K562 (cell line): Measurements from ENCODE around the gene ADRA2B.

Experiments
- CAMTA2 ChIP-seq: fragments of 250-450 bp; sonication (Bioruptor Pico); conservative IDR thresholded peaks from 2 replicates; pipeline ENCODE4 v1.5.1; 2022
- CTCF ChIP-seq, 3 experiments: IDR thresholded peaks in 2 of 3; conservative IDR thresholded peaks in 1 of 3; 2 replicates each; pipeline ENCODE4 v1.5.1; 2011 to 2012; ENCODE audit warnings: low read length in 3 of 3, mild to moderate bottlenecking in 3 of 3, control low read depth in 2 of 3, improper control_type of control experiment in 1 of 3, inconsistent platforms in 1 of 3, low read depth in 1 of 3, mixed read lengths in 1 of 3, moderate library complexity in 1 of 3; ENCODE audit not compliant: insufficient read depth in 2 of 3
- FOXP1 ChIP-seq: sonication (generic); formaldehyde crosslinking; IDR thresholded peaks from 2 replicates; pipeline ENCODE4 v1.8.0; 2022; ENCODE audit warnings: mild to moderate bottlenecking, missing genetic modification reagents
- KLF13 ChIP-seq: fragments of 450-650 bp; IDR thresholded peaks from 2 replicates; pipeline ENCODE4 v1.6.1; 2016; ENCODE audit warnings: missing genetic modification characterization, low read depth, mild to moderate bottlenecking, missing compliant biosample characterization, moderate library complexity, borderline replicate concordance
- L3MBTL2 ChIP-seq: fragments of 450-650 bp; IDR thresholded peaks from 2 replicates; pipeline ENCODE4 v1.6.1; 2016; ENCODE audit warnings: mild to moderate bottlenecking, moderate library complexity
- POLR2A ChIP-seq: fragments of 450-650 bp; conservative IDR thresholded peaks from 2 replicates; pipeline ENCODE4 v1.6.1; 2016
- RFX5 ChIP-seq: IDR thresholded peaks from 2 replicates; pipeline ENCODE4 v1.6.1; 2011; ENCODE audit warnings: low read depth, mild to moderate bottlenecking, improper control_type of control experiment, low read length
- RNF2 ChIP-seq: sonication (generic); IDR thresholded peaks from 2 replicates; pipeline ENCODE4 v1.6.1; 2016
- ZFP36 ChIP-seq: fragments of 150-350 bp; IDR thresholded peaks from 2 replicates; pipeline ENCODE4 v1.6.1; 2018; ENCODE audit warnings: low read length, low read depth; ENCODE audit not compliant: partially characterized antibody
- ZZZ3 ChIP-seq: fragments of 450-650 bp; IDR thresholded peaks from 2 replicates; pipeline ENCODE4 v1.6.1; 2016; ENCODE audit warnings: antibody characterized with exemption, mild to moderate bottlenecking, moderate library complexity

- TF ChIP-seq POLR2A (no peak), RFX5 (no peak), RNF2 (no peak), L3MBTL2 (no peak), KLF13 (tag) (no peak), CAMTA2 (CRISPR knock-in tag) (no peak), ZFP36 (no peak), FOXP1 (no peak), CTCF (IDR thresholded peaks at IDR 0.05 in 2 of 3, conservative IDR thresholded peaks at IDR 0.05 in 1 of 3; ENCODE audit: insufficient read depth in 2 of 3, low read depth in 1 of 3, low read length in 3 of 3) (no peak), ZZZ3 (no peak)
These were observed 28.9 kb upstream of the ADRA2B start, which contains the start of gene DUSP2 for GRCh38 chr2:96145036-96145847.
